Dendritic cell treated with granulocyte-macrophage colony-stimulating factor and Interleukin-4, amounts not matched to agents 40 ng/mL and 50 ng/mL, for 4 days (primary cell): ENCODE data around the gene OGN.
A peak's percentile ranks its signal among the peaks of the same experiment; 100 is the strongest.

Experiments used
- H3K27ac Mint-ChIP-seq: one replicate; pipeline ENCODE4 v1.8.0; 2022; ENCODE audit warnings: mild to moderate bottlenecking, mixed read lengths
- H3K27me3 Mint-ChIP-seq: one replicate; pipeline ENCODE4 v1.8.0; 2022; ENCODE audit warnings: mild to moderate bottlenecking, mixed read lengths
- H3K36me3 Mint-ChIP-seq: one replicate; pipeline ENCODE4 v1.8.0; 2022; ENCODE audit warnings: low read depth, mixed read lengths
- H3K4me1 Mint-ChIP-seq: one replicate; pipeline ENCODE4 v1.8.0; 2022; ENCODE audit warnings: low read depth, mixed read lengths
- H3K4me3 Mint-ChIP-seq: one replicate; pipeline ENCODE4 v1.8.0; 2022; ENCODE audit warnings: mild to moderate bottlenecking, moderate library complexity, mixed read lengths
- H3K9me3 Mint-ChIP-seq: one replicate; pipeline ENCODE4 v1.8.0; 2022; ENCODE audit warnings: mixed read lengths
- intact Hi-C: fragments of 100-400 bp; cut with micrococcal nuclease; formaldehyde crosslinking; loops from one replicate; pipeline ENCODE4 v1.15.0; 2022

OGN gene

GRCh38 chr9:92404042-92404836 lies at the start of gene OGN:
Gene OGN (minus strand): TSS chr9:92404578. CDS start chr9:92403407, 1,171 bp downstream.
- Mint-ChIP-seq H3K4me1 (peaks cover 18% of the 10 kb centered on the region), H3K4me3 (no peak within 1 kb of the TSS), H3K27me3 (no peaks in the 10 kb centered on the region), H3K9me3 (no peaks in the 10 kb centered on the region), H3K36me3 (no peaks in the 10 kb centered on the region), H3K27ac (no peak within 1 kb of the TSS)
- intact Hi-C loops = no loop called here

- H3K9me3 Mint-ChIP-seq = no peaks in the 10 kb centered on the region
- H3K36me3 Mint-ChIP-seq = no peaks in the 10 kb centered on the region
- H3K27me3 Mint-ChIP-seq = no peaks in the 10 kb centered on the region
- no peaks in the 10 kb centered on the region for H3K4me1 Mint-ChIP-seq
- intact Hi-C loops = no loop called here
- H3K4me3 Mint-ChIP-seq = no peak overlapping the region
- no peak overlapping the region for H3K27ac Mint-ChIP-seq
Measured at GRCh38 chr9:92446536-92446935, 42.2 kb upstream of the OGN start.

GRCh38 chr9:92444841-92445240 lies 40.5 kb upstream of the OGN start:
- no peaks in the 10 kb centered on the region for H3K36me3 Mint-ChIP-seq
- H3K27ac Mint-ChIP-seq = no peak overlapping the region
- no peaks in the 10 kb centered on the region for H3K27me3 Mint-ChIP-seq
- intact Hi-C loops = no loop called here
- no peaks in the 10 kb centered on the region for H3K9me3 Mint-ChIP-seq
- no peak overlapping the region for H3K4me3 Mint-ChIP-seq
- no peaks in the 10 kb centered on the region for H3K4me1 Mint-ChIP-seq

GRCh38 chr9:92440751-92441046 lies 36.3 kb upstream of the OGN start:
- no peaks in the 10 kb centered on the region for H3K36me3 Mint-ChIP-seq
- intact Hi-C loops = no loop called here
- H3K9me3 Mint-ChIP-seq = no peaks in the 10 kb centered on the region
- H3K4me3 Mint-ChIP-seq = no peak overlapping the region
- no peaks in the 10 kb centered on the region for H3K4me1 Mint-ChIP-seq
- no peak overlapping the region for H3K27ac Mint-ChIP-seq
- no peaks in the 10 kb centered on the region for H3K27me3 Mint-ChIP-seq

GRCh38 chr9:92439921-92440750 lies 35.8 kb upstream of the OGN start:
- no peak overlapping the region for H3K4me3 Mint-ChIP-seq
- no peaks in the 10 kb centered on the region for H3K4me1 Mint-ChIP-seq
- H3K36me3 Mint-ChIP-seq = no peaks in the 10 kb centered on the region
- no peaks in the 10 kb centered on the region for H3K9me3 Mint-ChIP-seq
- H3K27ac Mint-ChIP-seq = no peak overlapping the region
- intact Hi-C loops = loop anchor here (5.0 kb wide), 2 partner anchors 98 to 113 kb away; partner anchors contain the start of genes CENPP and NOL8
- H3K27me3 Mint-ChIP-seq = no peaks in the 10 kb centered on the region

GRCh38 chr9:92438900-92439526 lies 34.6 kb upstream of the OGN start:
- H3K9me3 Mint-ChIP-seq = no peaks in the 10 kb centered on the region
- H3K4me1 Mint-ChIP-seq = no peaks in the 10 kb centered on the region
- H3K4me3 Mint-ChIP-seq = peak overlapping the region; percentile 5
- H3K27me3 Mint-ChIP-seq = no peaks in the 10 kb centered on the region
- intact Hi-C loops = loop anchor here (5.0 kb wide), 2 partner anchors 97 to 112 kb away; partner anchors contain the start of genes CENPP and NOL8
- H3K36me3 Mint-ChIP-seq = no peaks in the 10 kb centered on the region
- H3K27ac Mint-ChIP-seq = peak overlapping the region; percentile 5

GRCh38 chr9:92435263-92435662 lies 30.9 kb upstream of the OGN start:
- Mint-ChIP-seq H3K4me1 (no peaks in the 10 kb centered on the region), H3K36me3 (no peaks in the 10 kb centered on the region), H3K4me3 (no peak overlapping the region), H3K27me3 (no peaks in the 10 kb centered on the region), H3K9me3 (no peaks in the 10 kb centered on the region), H3K27ac (no peak overlapping the region)
- intact Hi-C loops = loop anchor here (5.0 kb wide), 2 partner anchors 93 to 108 kb away; partner anchors contain the start of genes CENPP and NOL8

GRCh38 chr9:92432972-92433548 lies 28.7 kb upstream of the OGN start:
- H3K27me3 Mint-ChIP-seq = no peaks in the 10 kb centered on the region
- no peaks in the 10 kb centered on the region for H3K4me1 Mint-ChIP-seq
- H3K9me3 Mint-ChIP-seq = no peaks in the 10 kb centered on the region
- H3K4me3 Mint-ChIP-seq = no peak overlapping the region
- intact Hi-C loops = no loop called here
- H3K36me3 Mint-ChIP-seq = no peaks in the 10 kb centered on the region
- H3K27ac Mint-ChIP-seq = no peak overlapping the region

GRCh38 chr9:92432350-92432749 lies 28.0 kb upstream of the OGN start:
- Mint-ChIP-seq H3K4me1 (no peaks in the 10 kb centered on the region), H3K27ac (no peak overlapping the region), H3K4me3 (no peak overlapping the region), H3K9me3 (no peaks in the 10 kb centered on the region), H3K27me3 (no peaks in the 10 kb centered on the region), H3K36me3 (no peaks in the 10 kb centered on the region)
- intact Hi-C loops = no loop called here

- Mint-ChIP-seq H3K4me3 (no peak overlapping the region), H3K27ac (no peak overlapping the region), H3K36me3 (no peaks in the 10 kb centered on the region), H3K4me1 (no peaks in the 10 kb centered on the region), H3K27me3 (no peaks in the 10 kb centered on the region), H3K9me3 (no peaks in the 10 kb centered on the region)
- intact Hi-C loops = no loop called here
Measured at GRCh38 chr9:92429836-92430235, 25.5 kb upstream of the OGN start.

GRCh38 chr9:92426501-92427145 lies 22.2 kb upstream of the OGN start:
- no peaks in the 10 kb centered on the region for H3K9me3 Mint-ChIP-seq

GRCh38 chr9:92425474-92425873 lies 21.1 kb upstream of the OGN start:
- H3K4me3 Mint-ChIP-seq = no peak overlapping the region
- no peaks in the 10 kb centered on the region for H3K9me3 Mint-ChIP-seq
- peaks cover 6% of the 10 kb centered on the region for H3K4me1 Mint-ChIP-seq
- H3K36me3 Mint-ChIP-seq = no peaks in the 10 kb centered on the region
- no peaks in the 10 kb centered on the region for H3K27me3 Mint-ChIP-seq
- intact Hi-C loops = no loop called here
- no peak overlapping the region for H3K27ac Mint-ChIP-seq

More at GRCh38 chr9:92426501-92427145, 22.2 kb upstream of the OGN start:
- no peak overlapping the region for H3K27ac Mint-ChIP-seq
- H3K36me3 Mint-ChIP-seq = no peaks in the 10 kb centered on the region
- intact Hi-C loops = no loop called here
- peaks cover 6% of the 10 kb centered on the region for H3K4me1 Mint-ChIP-seq
- no peaks in the 10 kb centered on the region for H3K27me3 Mint-ChIP-seq
- H3K4me3 Mint-ChIP-seq = no peak overlapping the region

GRCh38 chr9:92424340-92424739 lies 20.0 kb upstream of the OGN start, which contains the start of gene OMD:
Gene OMD (minus strand): TSS chr9:92424471. CDS start chr9:92417558, 6,913 bp downstream.
- H3K36me3 Mint-ChIP-seq = no peaks in the 10 kb centered on the region
- no peaks in the 10 kb centered on the region for H3K27me3 Mint-ChIP-seq
- no peak within 1 kb of the TSS for H3K4me3 Mint-ChIP-seq
- H3K27ac Mint-ChIP-seq = no peak within 1 kb of the TSS
- intact Hi-C loops = no loop called here
- H3K9me3 Mint-ChIP-seq = no peaks in the 10 kb centered on the region
- H3K4me1 Mint-ChIP-seq = peaks cover 6% of the 10 kb centered on the region
